HG02870 (cell line): Measurements from ENCODE around the gene MRPL32.

Experiments
- ATAC-seq: cut with Tn5 transposase; IDR thresholded peaks from one replicate; pipeline ENCODE4 v1.9.1; 2021; ENCODE audit warnings: mild to moderate bottlenecking, moderate library complexity; ENCODE audit not compliant: unreplicated experiment

Gene MRPL32

DNA sequence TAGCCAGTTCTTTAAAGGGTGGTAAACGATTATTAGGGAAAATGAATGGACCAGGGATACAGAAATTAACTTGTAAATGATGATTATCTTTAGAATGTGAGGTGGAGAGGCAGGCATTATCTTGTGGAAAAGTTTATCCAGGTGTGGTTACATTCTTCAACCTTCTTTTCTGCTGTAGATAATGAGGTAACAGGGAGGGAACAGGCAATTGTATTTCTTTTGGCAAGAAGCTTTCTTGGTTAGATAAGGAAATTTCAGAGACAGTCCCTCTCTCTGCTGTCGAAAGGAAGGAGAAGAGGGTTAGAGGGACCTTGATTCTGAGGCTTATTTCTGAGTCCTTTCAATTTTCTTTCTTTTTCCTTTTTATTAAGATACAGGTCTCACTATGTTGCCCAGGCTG is 32.1 kb downstream of the MRPL32 start:
- ATAC-seq = no peak

GRCh38 chr7:42964849-42965805 is 33.0 kb downstream of the MRPL32 start:
- no peak for ATAC-seq

DNA sequence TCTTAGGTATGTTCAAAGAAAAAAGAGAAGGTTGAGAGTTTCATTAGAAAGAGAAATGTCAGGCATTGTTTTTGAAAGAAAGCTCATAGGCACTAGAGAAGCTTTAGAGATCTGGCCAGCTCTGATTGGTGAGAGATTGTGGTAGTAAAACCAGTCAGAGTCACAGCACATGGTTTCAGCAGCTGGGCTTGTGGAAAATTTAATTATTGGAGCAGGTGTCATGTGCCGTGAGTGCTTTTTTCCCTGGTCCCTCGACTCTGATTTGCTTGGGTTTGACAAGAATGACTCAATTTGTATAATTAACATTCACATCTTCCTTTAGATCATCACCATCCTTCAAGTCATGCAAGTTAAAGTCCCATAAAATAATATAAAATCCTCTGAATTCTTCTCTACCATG is 35.2 kb downstream of the MRPL32 start:
- ATAC-seq = no peak

- no peak for ATAC-seq
These were observed 40.7 kb downstream of the MRPL32 start for GRCh38 chr7:42972699-42973500.

DNA sequence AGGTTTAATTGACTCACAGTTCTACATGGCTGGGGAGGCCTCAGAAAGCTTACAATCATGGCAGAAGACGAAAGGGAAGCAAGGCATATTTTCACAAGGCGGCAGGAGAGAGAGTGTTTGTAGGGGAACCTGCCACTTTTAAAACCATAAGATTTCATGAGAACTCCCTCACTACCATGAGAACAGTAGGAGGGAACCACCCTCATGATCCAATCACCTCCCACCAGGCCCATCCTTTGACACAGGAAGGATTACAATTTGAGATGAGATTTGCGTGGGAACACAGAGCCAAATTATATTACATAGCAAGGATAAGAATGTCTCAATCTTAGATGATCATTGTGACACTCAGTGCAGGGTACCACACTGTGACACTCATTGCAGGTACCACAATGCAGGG is 44.2 kb downstream of the MRPL32 start:
- no peak for ATAC-seq

GRCh38 chr7:42978496-42978895 is 46.3 kb downstream of the MRPL32 start:
- no peak for ATAC-seq

DNA sequence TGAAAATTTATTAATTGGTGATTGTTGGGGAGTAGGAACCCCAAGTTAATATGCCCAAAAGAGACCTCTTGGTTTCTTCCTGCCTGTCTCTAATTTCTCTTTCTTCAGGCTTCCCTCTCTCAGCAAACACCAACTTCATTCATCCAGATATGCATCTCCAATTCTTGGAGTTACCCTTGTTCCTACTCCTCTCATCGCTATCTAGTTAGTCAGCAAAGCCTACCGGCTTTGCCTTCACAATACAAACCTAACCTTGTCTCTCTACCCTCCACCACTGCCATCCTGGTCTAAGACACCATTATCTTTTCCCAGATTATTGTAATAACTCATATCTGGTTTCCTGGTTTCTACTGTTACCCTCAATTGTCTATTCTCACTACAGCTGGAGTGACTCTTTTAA is 47.9 kb downstream of the MRPL32 start:
- no peak for ATAC-seq

DNA sequence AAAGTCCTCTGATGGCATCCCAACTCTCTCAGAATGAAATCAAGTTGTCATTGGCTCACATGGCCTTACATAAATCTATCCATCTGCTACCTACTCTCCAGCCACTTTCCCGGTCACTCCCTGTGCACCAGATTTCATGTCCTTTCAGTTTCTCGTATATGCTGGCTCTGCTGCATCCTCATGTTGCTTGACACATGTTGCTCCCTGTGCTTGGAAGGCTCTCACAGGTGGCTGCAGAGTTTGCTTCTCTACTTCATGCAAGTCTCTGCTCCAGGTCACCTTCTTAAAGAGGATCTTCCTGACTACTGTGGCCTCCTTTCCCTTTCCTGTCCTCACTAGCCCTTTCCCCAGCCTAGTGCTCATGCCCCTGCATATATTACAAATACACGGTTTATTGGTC is 48.3 kb downstream of the MRPL32 start:
- ATAC-seq = no peak

- no peak for ATAC-seq
These were observed 49.4 kb downstream of the MRPL32 start for GRCh38 chr7:42981601-42982000.

DNA sequence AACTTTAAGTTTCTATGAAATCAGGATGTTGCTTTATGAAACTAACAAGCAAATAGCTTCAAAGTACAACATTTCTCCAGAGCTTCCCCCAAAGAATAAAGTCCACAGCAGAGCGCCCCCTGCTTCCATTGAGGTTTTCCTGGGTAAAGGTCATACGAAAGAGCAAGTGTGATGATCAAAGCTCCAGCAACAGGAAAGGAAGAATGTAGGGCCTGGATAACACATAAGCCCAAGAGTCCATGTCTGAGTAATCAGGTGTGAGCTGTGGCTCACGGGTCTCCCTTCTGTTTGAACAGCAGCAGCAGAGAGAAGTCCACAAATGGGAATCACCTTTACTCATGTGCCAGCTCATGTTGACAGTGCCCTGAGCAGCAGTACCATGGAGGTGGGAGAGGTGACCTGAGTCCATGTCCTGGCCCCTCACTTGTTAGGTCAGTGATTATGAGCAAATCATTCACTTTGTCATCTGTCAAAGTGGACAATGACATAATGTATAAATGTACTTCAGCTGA is 50.5 kb downstream of the MRPL32 start:
- ATAC-seq = no peak

DNA sequence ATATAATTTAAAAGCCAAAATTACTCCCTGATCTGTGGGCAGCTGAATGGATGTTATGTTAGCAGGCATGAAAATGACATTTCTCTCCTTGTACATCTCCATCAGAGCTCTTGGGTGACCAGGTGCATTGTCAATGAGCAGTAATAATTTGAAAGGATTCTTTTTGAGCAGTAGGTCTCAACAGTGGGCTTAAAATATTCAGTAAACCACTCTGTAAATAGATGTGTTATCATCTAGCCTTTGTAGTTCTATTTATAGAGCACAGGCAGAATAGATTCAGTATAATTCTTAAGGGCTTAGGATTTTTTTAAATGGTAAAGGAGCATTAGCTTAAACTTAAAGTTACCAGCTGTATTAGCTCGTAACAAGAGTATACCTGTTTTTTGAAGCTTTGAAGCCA is 52.0 kb downstream of the MRPL32 start:
- ATAC-seq = no peak

GRCh38 chr7:42986213-42986612 is 54.0 kb downstream of the MRPL32 start:
- ATAC-seq = no peak

DNA sequence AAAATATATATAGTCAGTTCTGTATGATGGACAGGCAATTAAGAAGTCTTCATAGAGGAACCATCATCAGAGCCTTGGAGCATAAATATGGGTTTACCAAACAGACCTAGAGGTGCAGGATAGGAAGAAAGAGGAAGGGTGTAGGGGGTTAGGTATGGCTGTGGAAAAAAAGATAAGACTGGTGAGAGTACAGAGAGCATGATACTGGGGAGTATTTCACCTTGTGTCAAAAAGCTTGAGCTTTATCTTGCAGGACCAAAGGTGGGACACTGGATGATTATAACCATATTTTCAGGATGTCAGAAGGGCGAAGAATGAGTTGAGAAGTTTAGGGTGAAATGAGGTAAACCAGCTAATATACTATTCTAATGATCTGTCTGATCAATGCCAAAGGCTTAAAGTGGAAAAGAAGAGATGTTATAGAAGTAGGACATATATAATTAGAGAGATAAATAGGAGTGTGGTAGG is 54.6 kb downstream of the MRPL32 start:
- ATAC-seq = no peak
